GM18526 (cell line): ENCODE data around the gene EXTL1.

Experiments used
- POLR2A ChIP-seq: IDR thresholded peaks from 3 replicates; pipeline ENCODE4 v1.6.1; 2011; ENCODE audit not compliant: insufficient read length; ENCODE audit errors: extremely low read depth

Gene EXTL1

GRCh38 chr1:25993197-25993951 is 28.2 kb upstream of the EXTL1 start:
- TF ChIP-seq POLR2A = no peak

DNA sequence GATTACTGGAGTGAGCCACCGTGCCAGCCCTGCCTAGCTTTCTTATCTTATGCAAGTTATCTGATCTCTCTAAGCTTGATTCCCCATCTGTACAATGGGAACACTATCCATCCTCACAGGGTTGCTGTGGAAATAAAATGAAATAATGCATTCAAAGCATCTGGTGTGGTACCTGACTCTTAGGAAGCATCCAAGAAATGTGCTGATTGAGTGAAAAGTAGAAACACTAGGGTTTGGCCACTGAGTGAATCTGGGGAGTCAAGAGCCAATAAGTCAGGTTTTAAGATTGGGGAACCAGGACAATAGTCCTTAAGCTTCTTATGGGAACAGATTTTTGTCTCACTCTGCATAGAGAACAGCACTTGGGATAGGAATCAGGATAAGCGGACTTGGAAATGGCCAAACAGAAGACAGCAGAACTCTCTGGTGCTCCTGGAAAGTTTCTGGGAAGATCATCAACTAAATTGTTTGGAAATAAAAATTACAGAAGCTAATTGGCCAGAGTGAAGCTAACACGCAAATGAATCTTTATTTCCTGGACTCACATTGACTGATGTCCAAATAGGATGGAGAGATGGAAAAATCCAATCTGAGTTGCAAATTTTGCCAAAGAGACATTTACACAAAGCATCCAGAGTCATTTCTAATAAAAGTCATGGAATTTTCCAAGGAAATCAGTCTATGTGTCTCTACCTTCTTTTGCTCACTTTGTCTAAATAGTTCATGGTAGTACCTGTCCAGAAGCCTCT is 27.0 kb upstream of the EXTL1 start:
- no peak for TF ChIP-seq POLR2A

GRCh38 chr1:25996966-25997827 is 24.4 kb upstream of the EXTL1 start:
- TF ChIP-seq POLR2A = no peak

- TF ChIP-seq POLR2A = peak; percentile 28
Measured at GRCh38 chr1:25997828-25998761, 23.5 kb upstream of the EXTL1 start, which contains the start of gene PAFAH2. Gene PAFAH2, minus strand, starts transcription at chr1:25998063. Its CDS starts 7,247 bp downstream, at chr1:25990816.

DNA sequence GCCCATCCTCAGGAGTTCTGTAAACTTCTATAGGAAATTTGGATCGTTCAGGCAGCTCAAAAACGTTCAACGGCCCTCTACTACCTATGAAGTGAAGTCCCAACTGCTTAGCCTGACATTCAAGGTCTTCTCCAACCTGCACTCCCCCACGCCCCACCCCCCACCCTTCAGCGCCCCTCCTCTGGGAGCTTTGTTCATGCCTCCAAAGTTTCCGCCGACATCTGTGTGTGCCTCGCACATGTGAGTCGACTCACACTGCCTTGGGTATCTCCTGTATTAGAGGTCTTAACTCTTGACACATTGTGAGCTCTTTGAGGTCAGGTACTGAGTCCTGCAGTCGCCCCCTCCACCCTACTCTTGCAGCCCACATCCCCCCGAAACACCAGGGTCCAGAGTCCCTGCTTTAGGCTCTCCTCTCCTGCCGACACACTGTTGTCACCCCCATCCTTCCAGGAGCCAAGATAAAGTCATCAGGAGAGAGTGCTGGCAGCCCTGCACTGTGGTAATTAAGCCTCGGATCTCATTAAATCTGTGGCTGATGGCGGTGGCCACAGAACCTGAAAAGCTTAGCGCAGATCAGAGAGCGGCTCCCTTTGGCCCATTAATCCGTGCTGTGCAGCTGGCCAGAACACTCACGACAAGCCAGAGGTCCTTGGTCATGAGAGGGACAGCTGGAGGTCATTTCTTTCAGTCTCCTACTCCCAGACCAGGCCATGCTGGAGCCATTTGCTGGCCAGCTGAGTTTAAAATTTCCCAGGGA is 22.4 kb upstream of the EXTL1 start:
- no peak for TF ChIP-seq POLR2A

DNA sequence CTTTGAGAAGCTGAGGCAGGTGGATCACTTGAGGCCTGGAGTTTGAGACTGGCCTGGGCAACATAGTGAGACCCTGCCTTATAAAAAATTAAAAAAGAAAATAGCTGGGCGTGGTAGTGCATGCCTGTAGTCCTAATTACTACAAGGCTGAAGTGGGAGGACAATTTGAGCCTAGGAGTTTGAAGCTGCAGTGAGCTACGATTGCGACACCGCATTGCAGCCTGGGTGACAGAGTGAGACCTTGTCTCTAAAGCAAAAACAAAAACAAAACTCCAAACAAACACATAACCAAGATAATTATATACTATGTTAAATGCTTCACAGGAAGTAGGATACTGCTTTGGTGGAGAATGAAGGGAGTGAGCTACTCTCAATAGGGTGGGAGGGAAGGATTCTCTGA is 18.3 kb upstream of the EXTL1 start:
- TF ChIP-seq POLR2A = no peak

DNA sequence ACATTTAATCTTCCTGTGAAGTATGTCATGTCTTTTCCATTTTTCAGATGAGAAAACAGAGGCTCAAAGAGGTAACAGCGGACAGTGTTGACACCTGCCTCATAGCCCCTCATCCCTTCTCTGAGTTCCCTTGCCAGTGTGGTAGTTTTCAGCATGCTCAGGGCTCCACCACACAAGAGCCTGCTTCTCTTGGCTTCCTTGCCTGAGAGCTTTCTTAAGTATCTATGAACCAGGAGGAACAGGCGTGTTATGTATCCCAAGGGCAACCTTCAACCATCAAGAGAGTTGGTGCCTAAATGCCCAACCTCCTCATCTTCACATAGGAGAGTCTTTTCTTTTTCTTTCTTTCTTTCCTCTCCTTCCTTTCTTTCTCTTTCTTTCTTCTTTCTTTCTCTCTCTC is 17.8 kb upstream of the EXTL1 start:
- no peak for TF ChIP-seq POLR2A

- no peak for TF ChIP-seq POLR2A
Measured at GRCh38 chr1:26005434-26006105, 16.0 kb upstream of the EXTL1 start.

DNA sequence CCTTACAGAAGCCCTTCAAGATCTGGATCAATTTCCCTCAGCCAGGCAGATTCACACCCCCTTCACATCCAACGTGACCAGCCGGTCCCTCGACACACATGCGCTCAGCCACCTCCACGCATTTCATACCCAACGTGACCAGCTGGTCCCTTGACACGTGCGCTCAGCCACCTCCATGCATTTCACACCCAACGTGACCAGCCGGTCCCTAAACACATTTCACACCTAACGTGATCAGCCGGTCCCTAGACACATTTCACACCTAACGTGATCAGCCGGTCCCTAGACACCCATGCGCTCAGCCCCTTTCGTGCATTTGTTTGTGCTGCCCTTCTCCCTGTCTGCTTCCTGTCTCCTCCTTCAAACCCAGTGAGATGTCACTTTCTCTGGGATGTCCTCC is 14.9 kb upstream of the EXTL1 start:
- no peak for TF ChIP-seq POLR2A

GRCh38 chr1:26009796-26010447 is 11.7 kb upstream of the EXTL1 start:
- no peak for TF ChIP-seq POLR2A

DNA sequence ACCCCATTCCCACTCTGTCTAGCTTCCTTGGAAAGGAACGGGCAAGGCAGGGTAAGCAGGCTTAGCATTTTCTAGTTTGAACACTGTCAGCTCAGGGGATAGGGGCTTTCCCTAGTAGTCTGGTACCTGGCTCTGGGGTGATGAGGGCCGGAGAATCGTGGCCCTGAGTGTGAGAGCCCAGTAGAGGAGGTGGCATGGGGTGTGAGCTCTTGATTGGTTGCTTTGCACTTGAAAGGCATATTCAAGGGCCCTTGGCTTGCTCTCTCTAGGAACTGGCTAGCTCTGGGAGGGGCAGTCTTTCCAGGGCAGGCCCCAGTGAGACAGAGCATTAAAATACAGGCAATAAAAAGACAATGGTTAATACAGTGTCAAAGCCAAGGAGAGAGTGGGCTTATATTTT is 10.8 kb upstream of the EXTL1 start:
- no peak for TF ChIP-seq POLR2A

- TF ChIP-seq POLR2A = no peak
Measured at GRCh38 chr1:26012864-26013263, 8.7 kb upstream of the EXTL1 start.

DNA sequence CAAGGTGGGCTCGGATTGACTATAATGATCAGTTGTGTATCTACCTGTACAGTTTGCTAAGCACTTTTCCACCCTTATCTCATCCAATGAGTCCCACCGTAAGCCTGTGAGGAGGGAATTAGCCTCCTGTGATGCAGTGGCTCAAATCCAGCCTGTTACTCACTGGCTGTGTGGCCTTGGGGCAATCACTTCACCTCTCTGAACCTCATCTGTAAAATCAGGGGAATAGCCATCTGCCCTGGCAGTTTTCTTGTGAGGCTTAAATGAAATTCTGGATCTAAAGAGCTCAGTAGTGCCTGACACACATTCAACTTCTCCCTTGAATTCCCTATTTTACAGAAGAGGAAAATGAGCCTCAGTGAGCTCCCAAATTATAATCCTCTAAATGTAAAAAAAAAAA is 7.4 kb upstream of the EXTL1 start:
- TF ChIP-seq POLR2A = no peak
